Loucy (cell line): ENCODE data around the gene ETS2.

Experiments used
- CTCF ChIP-seq: fragments of 200-600 bp; sonication (generic); conservative IDR thresholded peaks from 2 replicates; pipeline ENCODE4 v1.5.1; 2014; ENCODE audit warnings: mild to moderate bottlenecking, antibody characterized with exemption, low read length
- EZH2phosphoT487 ChIP-seq: fragments of 200-600 bp; IDR thresholded peaks from 2 replicates; pipeline ENCODE4 v1.6.1; 2018; ENCODE audit warnings: antibody characterized with exemption, mild to moderate bottlenecking, moderate library complexity, borderline replicate concordance

GRCh38 chr21:38788275-38788905 lies 17.3 kb upstream of the ETS2 start:
- TF ChIP-seq CTCF (no peak), EZH2phosphoT487 (no peak)
